ENCODE measurements around the gene UCN3. TPM values are rescaled to one million over a fixed set of nuclear protein-coding genes. Genes with fewer than 3 reads are reported as not detected.

UCN3 gene
- total RNA-seq, 1 donor from 2014 or later, result 1.2 TPM

- Mint-ChIP-seq H3K9me3 (peaks cover 7% of the 10 kb centered on the region), H3K36me3 (no peaks in the 10 kb centered on the region), H3K4me3 (no peak overlapping the region), H3K27me3 (peaks cover under 1% of the 10 kb centered on the region), H3K4me1 (ENCODE audit: unreplicated experiment) (no peaks in the 10 kb centered on the region), H3K27ac (no peak overlapping the region)
- no peak for DNase-seq (ENCODE audit: extremely low spot score, unreplicated experiment)
- no peak for TF ChIP-seq CTCF (conservative IDR thresholded peaks at IDR 0.05)
These were observed 21.2 kb upstream of the UCN3 start for GRCh38 chr10:5343561-5343960.

- Mint-ChIP-seq H3K27me3 (no peaks in the 10 kb centered on the region), H3K27ac (no peak overlapping the region), H3K4me3 (no peak overlapping the region), H3K4me1 (ENCODE audit: unreplicated experiment) (no peaks in the 10 kb centered on the region), H3K9me3 (peaks cover 7% of the 10 kb centered on the region), H3K36me3 (no peaks in the 10 kb centered on the region)
- DNase-seq (ENCODE audit: extremely low spot score, unreplicated experiment), result no peak
- TF ChIP-seq CTCF (conservative IDR thresholded peaks at IDR 0.05), result no peak
These were observed 20.8 kb upstream of the UCN3 start for GRCh38 chr10:5343979-5344378.

- H3K9me3 Mint-ChIP-seq, result peaks cover 7% of the 10 kb centered on the region
- H3K36me3 Mint-ChIP-seq, result no peaks in the 10 kb centered on the region
- no peak overlapping the region for H3K27ac Mint-ChIP-seq
- H3K4me1 Mint-ChIP-seq (ENCODE audit: unreplicated experiment), result no peaks in the 10 kb centered on the region
- no peak for TF ChIP-seq CTCF (conservative IDR thresholded peaks at IDR 0.05)
- H3K27me3 Mint-ChIP-seq, result no peaks in the 10 kb centered on the region
- no peak for DNase-seq (ENCODE audit: extremely low spot score, unreplicated experiment)
- no peak overlapping the region for H3K4me3 Mint-ChIP-seq
These were observed 20.0 kb upstream of the UCN3 start for GRCh38 chr10:5344746-5345145.

GRCh38 chr10:5346881-5347280 is 17.9 kb upstream of the UCN3 start:
- Mint-ChIP-seq H3K9me3 (no peaks in the 10 kb centered on the region), H3K4me3 (no peak overlapping the region), H3K27me3 (no peaks in the 10 kb centered on the region), H3K4me1 (ENCODE audit: unreplicated experiment) (no peaks in the 10 kb centered on the region), H3K27ac (no peak overlapping the region), H3K36me3 (no peaks in the 10 kb centered on the region)
- DNase-seq (ENCODE audit: extremely low spot score, unreplicated experiment), result no peak
- no peak for TF ChIP-seq CTCF (conservative IDR thresholded peaks at IDR 0.05)

GRCh38 chr10:5349362-5349761 is 15.4 kb upstream of the UCN3 start:
- Mint-ChIP-seq H3K9me3 (no peaks in the 10 kb centered on the region), H3K27me3 (no peaks in the 10 kb centered on the region), H3K4me1 (ENCODE audit: unreplicated experiment) (no peaks in the 10 kb centered on the region), H3K4me3 (no peak overlapping the region), H3K36me3 (no peaks in the 10 kb centered on the region), H3K27ac (no peak overlapping the region)
- TF ChIP-seq CTCF (conservative IDR thresholded peaks at IDR 0.05), result no peak
- DNase-seq (ENCODE audit: extremely low spot score, unreplicated experiment), result no peak

- H3K36me3 Mint-ChIP-seq, result no peaks in the 10 kb centered on the region
- no peak for DNase-seq (ENCODE audit: extremely low spot score, unreplicated experiment)
- TF ChIP-seq CTCF (conservative IDR thresholded peaks at IDR 0.05), result no peak
- H3K4me3 Mint-ChIP-seq, result no peak overlapping the region
- no peaks in the 10 kb centered on the region for H3K9me3 Mint-ChIP-seq
- H3K27ac Mint-ChIP-seq, result no peak overlapping the region
- H3K27me3 Mint-ChIP-seq, result no peaks in the 10 kb centered on the region
- no peaks in the 10 kb centered on the region for H3K4me1 Mint-ChIP-seq (ENCODE audit: unreplicated experiment)
These were observed 10.7 kb upstream of the UCN3 start for GRCh38 chr10:5354068-5354467.

Data from type B pancreatic cell (in vitro differentiated cells).